Ascending aorta (tissue), 2 donors: ENCODE results near the gene STARD4. TPM values are rescaled to one million over a fixed set of nuclear protein-coding genes. Genes with fewer than 3 reads are reported as not detected.
A peak's percentile ranks its signal among the peaks of the same experiment; 100 is the strongest.

Experiments used
- DNase-seq, 2 donors: peaks; one replicate each; pipeline ENCODE4 v3.0.0-alpha.2; 2019; ENCODE audit warnings: low spot score in 2 of 2
- H3K27ac ChIP-seq, 2 donors: fragments of 200-600 bp; sonication (generic); one replicate each; pipeline ENCODE4 v1.5.1; 2016 to 2017; ENCODE audit warnings: mild to moderate bottlenecking in 1 of 2
- H3K27me3 ChIP-seq: fragments of 200-600 bp; sonication (generic); one replicate; pipeline ENCODE4 v1.5.1; 2017
- H3K36me3 ChIP-seq, 2 donors: fragments of 200-600 bp; sonication (generic); one replicate each; pipeline ENCODE4 v1.5.1; 2016
- H3K4me1 ChIP-seq, 2 donors: fragments of 200-600 bp; sonication (generic); one replicate each; pipeline ENCODE4 v1.5.1; 2016 to 2017; ENCODE audit warnings: mild to moderate bottlenecking in 1 of 2
- H3K4me3 ChIP-seq, 2 donors: fragments of 200-600 bp; sonication (generic); one replicate each; pipeline ENCODE4 v1.5.1; 2016 to 2017; ENCODE audit warnings: mild to moderate bottlenecking in 1 of 2
- H3K9me3 ChIP-seq, 2 donors: fragments of 200-600 bp; sonication (generic); one replicate each; pipeline ENCODE4 v1.5.1; 2016
- intact Hi-C: fragments of 100-400 bp; cut with DNase I; formaldehyde crosslinking; loops from one replicate; pipeline ENCODE4 v1.15.1; 2023
- total RNA-seq: library from RNA; depleted of rRNA; stranded (reverse); fragments of >200 nt; gene quantifications from one replicate; pipeline ENCODE4 v1.1.0, GENCODE V29; 2016
- TF ChIP-seq, protein P1 (sequence below), 3 experiments: fragments of 200-600 bp in 2 of 3; fragments of 450-650 bp in 1 of 3; sonication (generic) in 2 of 3; IDR thresholded peaks; one replicate each; pipeline ENCODE4 v1.5.1; 2016 to 2019; ENCODE audit warnings: antibody characterized with exemption in 3 of 3, mild to moderate bottlenecking in 1 of 3, moderate library complexity in 1 of 3

The STARD4 gene
- total RNA-seq, 1 donor from 2014 or later, result 1.5 TPM

DNA sequence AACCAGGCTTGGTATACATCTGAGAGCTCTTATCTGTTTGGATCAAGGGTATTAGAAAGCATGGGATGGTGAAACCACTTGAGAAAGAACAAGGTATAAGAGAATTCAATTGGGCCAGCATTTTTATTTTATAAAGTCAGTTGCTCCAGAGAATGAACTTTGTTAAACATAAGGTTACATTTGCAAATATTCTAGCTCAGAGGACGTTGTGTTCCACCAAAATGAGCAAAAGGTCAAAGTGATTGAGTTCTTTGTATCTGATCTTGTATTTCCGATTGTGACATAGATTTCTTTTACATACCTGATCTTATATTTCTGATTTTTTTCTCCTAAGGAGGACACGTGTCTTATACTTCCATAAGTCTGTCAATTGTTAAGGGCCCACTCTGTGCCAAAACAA lies 8.6 kb upstream of the STARD4 start:
- TF ChIP-seq, protein P1, sequence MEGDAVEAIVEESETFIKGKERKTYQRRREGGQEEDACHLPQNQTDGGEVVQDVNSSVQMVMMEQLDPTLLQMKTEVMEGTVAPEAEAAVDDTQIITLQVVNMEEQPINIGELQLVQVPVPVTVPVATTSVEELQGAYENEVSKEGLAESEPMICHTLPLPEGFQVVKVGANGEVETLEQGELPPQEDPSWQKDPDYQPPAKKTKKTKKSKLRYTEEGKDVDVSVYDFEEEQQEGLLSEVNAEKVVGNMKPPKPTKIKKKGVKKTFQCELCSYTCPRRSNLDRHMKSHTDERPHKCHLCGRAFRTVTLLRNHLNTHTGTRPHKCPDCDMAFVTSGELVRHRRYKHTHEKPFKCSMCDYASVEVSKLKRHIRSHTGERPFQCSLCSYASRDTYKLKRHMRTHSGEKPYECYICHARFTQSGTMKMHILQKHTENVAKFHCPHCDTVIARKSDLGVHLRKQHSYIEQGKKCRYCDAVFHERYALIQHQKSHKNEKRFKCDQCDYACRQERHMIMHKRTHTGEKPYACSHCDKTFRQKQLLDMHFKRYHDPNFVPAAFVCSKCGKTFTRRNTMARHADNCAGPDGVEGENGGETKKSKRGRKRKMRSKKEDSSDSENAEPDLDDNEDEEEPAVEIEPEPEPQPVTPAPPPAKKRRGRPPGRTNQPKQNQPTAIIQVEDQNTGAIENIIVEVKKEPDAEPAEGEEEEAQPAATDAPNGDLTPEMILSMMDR (IDR thresholded peaks at IDR 0.05), result no peak
- intact Hi-C loops, result no loop called here
- Histone ChIP-seq H3K9me3 (no peaks in the 10 kb centered on the region), H3K4me3 (no peak overlapping the region), H3K4me1 (no peaks in the 10 kb centered on the region), H3K36me3 (no peaks in the 10 kb centered on the region), H3K27ac (no peak overlapping the region), H3K27me3 (no peaks in the 10 kb centered on the region)
- DNase-seq, result no peak

DNA sequence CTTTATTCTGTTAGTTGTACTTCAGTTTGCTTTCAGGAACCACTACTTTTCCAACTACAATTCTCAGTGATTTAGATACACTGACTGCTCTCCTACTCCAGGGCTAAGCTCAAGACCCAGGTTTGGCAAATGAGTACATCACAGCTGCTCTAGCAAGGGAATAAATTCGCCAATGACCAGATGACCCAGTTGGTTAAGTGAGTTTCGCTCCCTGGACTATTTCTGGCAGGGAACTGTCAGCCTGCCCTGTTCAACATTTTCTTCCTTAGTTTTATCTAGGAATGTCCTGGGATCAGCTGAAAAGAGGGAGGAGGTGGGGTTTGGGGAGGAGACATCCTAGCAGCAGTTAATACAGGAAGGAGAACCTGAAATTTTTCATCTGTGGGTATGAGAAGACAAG lies 6.4 kb upstream of the STARD4 start:
- peaks cover 0 to 2% of the 10 kb centered on the region in 2 donors for H3K4me1 ChIP-seq
- TF ChIP-seq, protein P1 (IDR thresholded peaks at IDR 0.05), result no peak
- no peak for DNase-seq
- no peaks in the 10 kb centered on the region for H3K27me3 ChIP-seq
- H3K27ac ChIP-seq, result no peak overlapping the region
- H3K4me3 ChIP-seq, result no peak overlapping the region
- intact Hi-C loops, result loop anchor here (10.0 kb wide), 1 partner anchor 784 kb away; the partner anchor contains the start of gene SLC25A46
- H3K9me3 ChIP-seq, result no peaks in the 10 kb centered on the region
- H3K36me3 ChIP-seq, result no peaks in the 10 kb centered on the region

DNA sequence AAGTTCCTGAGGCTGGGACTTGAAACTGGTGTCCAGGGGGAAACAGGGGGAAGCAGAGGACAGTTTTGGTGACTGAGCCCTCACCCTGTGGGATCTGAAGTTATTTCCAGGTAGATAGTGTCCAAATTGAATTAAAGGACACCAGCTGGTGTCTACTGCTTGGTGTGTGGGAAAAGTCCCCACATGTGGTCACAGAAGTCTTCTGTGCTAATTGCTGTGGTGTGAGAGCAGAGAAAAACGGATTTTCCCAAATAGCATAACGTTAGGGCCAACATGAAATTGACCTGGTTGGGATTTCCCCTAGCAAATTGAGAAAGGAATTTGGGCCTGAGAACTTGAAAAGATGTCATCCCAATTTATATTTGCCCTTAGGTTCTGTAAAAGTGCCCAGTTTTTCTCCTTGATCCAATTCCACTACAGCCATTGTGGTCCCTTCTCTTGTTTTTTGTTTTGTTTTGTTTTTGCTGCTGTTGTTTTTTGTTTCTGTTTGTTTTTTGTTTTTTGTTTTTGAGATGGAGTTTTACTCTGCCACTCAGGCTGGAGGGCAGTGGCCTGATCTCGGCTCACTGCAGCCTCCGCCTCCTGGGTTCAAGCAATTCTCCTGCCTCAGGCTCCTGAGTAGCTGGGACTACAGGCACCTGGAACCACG lies 5.6 kb upstream of the STARD4 start:
- no peak overlapping the region for H3K27ac ChIP-seq
- H3K9me3 ChIP-seq, result no peaks in the 10 kb centered on the region
- no peak for DNase-seq
- no peaks in the 10 kb centered on the region for H3K36me3 ChIP-seq
- intact Hi-C loops, result loop anchor here (10.0 kb wide), 1 partner anchor 783 kb away; the partner anchor contains the start of gene SLC25A46
- TF ChIP-seq, protein P1 (IDR thresholded peaks at IDR 0.05), result no peak
- peaks cover 0 to 2% of the 10 kb centered on the region in 2 donors for H3K4me1 ChIP-seq
- no peaks in the 10 kb centered on the region for H3K27me3 ChIP-seq
- no peak overlapping the region for H3K4me3 ChIP-seq

DNA sequence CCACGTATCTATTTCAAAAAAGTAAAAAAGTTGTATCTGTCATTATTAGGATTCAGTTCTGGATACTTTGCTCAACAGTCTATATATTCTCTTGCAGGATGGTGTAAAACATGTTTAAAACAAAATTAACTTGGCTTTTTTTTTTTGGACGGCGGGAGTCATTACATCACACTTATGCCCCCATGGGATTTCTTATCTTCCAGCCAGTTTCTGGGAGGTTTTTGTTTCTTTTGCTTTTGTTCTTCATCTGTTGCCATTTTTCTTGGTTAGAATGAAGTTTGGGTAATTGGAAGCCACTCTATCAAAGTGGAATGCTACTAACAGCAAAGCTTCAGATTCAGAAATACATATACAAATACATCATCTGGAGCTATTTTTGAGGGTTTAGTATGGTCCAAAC lies 1.8 kb upstream of the STARD4 start:
- Histone ChIP-seq H3K4me1 (peaks cover 0 to 2% of the 10 kb centered on the region in 2 donors), H3K27ac (peak overlapping the region in 1 of 2 donors; percentile 89), H3K27me3 (no peaks in the 10 kb centered on the region), H3K4me3 (no peak overlapping the region), H3K36me3 (no peaks in the 10 kb centered on the region), H3K9me3 (no peaks in the 10 kb centered on the region)
- intact Hi-C loops, result loop anchor here (2.0 to 10.0 kb wide), 3 partner anchors 19 to 779 kb away; partner anchors contain the start of genes NREP and SLC25A46
- TF ChIP-seq, protein P1 (IDR thresholded peaks at IDR 0.05), result no peak
- DNase-seq, result no peak

DNA sequence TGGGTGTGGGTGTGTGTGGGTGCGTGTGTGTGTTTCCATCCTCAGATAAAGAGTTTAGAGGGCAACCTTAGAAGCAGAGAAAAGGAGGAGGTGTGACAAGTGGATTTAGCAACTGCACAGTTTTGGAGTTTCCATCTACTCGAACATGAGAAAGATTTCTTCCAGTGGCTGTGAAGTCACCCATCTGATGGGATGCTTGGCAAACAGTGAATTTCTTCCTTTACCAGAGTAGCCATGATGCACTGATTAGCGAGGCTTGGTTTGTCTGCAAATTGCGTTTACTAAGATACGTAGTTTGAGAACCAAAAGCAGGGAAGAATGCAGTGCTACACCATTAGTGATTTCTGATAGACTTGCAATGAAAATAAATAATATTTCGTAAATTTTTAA lies 791 bp upstream of the STARD4 start:
- Histone ChIP-seq H3K36me3 (no peaks in the 10 kb centered on the region), H3K27me3 (no peaks in the 10 kb centered on the region), H3K9me3 (no peaks in the 10 kb centered on the region), H3K4me1 (peaks cover 0 to 2% of the 10 kb centered on the region in 2 donors), H3K4me3 (peak overlapping the region; percentile 89 to 90), H3K27ac (peak overlapping the region; percentile 86 to 89)
- TF ChIP-seq, protein P1 (IDR thresholded peaks at IDR 0.05), result no peak
- intact Hi-C loops, result loop anchor here (2.0 to 10.0 kb wide), 3 partner anchors 244 to 778 kb away; partner anchors contain the start of genes NREP, SLC25A46 and WDR36
- no peak for DNase-seq
